SJSA1 (cell line): Measurements from ENCODE around the gene CENPP. TPM values are rescaled to one million over a fixed set of nuclear protein-coding genes. Genes with fewer than 3 reads are reported as not detected.
"Not testable (repeated sequence)": the region's sequence is repeated elsewhere in the genome, so short reads cannot be mapped to it uniquely, and the experiment has no call there.

Experiments used
- DNase-seq, 2 experiments: peaks; one replicate each; pipeline ENCODE4 v3.0.0-alpha.2; 2015 to 2020; ENCODE audit warnings: low spot score in 2 of 2, low read depth in 1 of 2
- H3K27ac ChIP-seq: fragments of 250-450 bp; sonication (Bioruptor Pico); 2 replicates; pipeline ENCODE4 v1.5.1; 2020; ENCODE audit warnings: mild to moderate bottlenecking, moderate library complexity
- H3K27me3 ChIP-seq: fragments of 250-450 bp; sonication (Bioruptor Pico); replicated peaks from 2 replicates; pipeline ENCODE4 v1.5.1; 2020; ENCODE audit warnings: mild to moderate bottlenecking, moderate library complexity
- H3K36me3 ChIP-seq: fragments of 250-450 bp; sonication (Bioruptor Pico); 2 replicates; pipeline ENCODE4 v1.5.1; 2020; ENCODE audit warnings: mild to moderate bottlenecking
- H3K4me1 ChIP-seq: fragments of 250-450 bp; sonication (Bioruptor Pico); replicated peaks from 2 replicates; pipeline ENCODE4 v1.6.1; 2021; ENCODE audit warnings: mild to moderate bottlenecking
- H3K4me3 ChIP-seq: fragments of 250-450 bp; sonication (Bioruptor Pico); 2 replicates; pipeline ENCODE4 v1.5.1; 2020; ENCODE audit warnings: mild to moderate bottlenecking
- H3K9me3 ChIP-seq: fragments of 250-450 bp; sonication (Bioruptor Pico); replicated peaks from 2 replicates; pipeline ENCODE4 v1.5.1; 2020; ENCODE audit warnings: mild to moderate bottlenecking
- total RNA-seq: library from RNA; depleted of rRNA; stranded (reverse); fragments of >200 nt; shearing (Covaris generic); gene quantifications from 2 replicates; pipeline ENCODE4 v1.2.3, GENCODE V29; 2014

CENPP gene
- total RNA-seq, 1 experiment from 2014 or later = 11.0 TPM

DNA sequence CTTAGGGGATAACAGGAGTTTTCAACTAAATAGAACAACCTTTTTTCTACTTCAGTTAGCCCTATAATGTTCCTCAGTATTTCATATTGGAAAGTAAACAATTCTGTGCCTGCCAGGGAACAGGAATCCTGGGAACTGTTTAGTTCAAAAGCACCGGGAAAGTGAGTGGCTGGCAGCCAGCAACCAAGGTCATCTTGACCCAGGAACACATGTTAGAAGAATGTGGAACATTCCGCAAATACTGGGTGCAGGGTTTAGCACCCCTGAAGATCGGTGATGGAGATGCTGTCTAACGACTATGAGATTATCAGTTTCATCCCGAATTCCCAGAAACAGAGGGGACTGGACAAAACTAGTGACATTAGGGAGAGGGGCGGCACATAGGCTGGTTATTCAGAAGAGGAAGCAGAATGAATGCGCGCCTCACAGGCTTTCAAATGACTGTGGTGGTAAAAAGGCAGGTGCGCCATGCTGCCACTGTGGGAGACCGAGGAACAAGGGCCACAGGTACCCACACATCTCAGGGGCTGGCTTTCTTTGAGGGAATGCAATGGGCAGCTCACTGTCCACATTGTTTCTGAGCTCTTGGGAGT, 293.0 kb downstream of the CENPP start:
- peaks cover 11% of the 10 kb centered on the region for H3K4me1 ChIP-seq
- H3K9me3 ChIP-seq = no peaks in the 10 kb centered on the region
- no peak overlapping the region for H3K27ac ChIP-seq
- H3K36me3 ChIP-seq = peaks cover 41% of the 10 kb centered on the region
- no peaks in the 10 kb centered on the region for H3K27me3 ChIP-seq
- DNase-seq = no peak
- H3K4me3 ChIP-seq = no peak overlapping the region

DNA sequence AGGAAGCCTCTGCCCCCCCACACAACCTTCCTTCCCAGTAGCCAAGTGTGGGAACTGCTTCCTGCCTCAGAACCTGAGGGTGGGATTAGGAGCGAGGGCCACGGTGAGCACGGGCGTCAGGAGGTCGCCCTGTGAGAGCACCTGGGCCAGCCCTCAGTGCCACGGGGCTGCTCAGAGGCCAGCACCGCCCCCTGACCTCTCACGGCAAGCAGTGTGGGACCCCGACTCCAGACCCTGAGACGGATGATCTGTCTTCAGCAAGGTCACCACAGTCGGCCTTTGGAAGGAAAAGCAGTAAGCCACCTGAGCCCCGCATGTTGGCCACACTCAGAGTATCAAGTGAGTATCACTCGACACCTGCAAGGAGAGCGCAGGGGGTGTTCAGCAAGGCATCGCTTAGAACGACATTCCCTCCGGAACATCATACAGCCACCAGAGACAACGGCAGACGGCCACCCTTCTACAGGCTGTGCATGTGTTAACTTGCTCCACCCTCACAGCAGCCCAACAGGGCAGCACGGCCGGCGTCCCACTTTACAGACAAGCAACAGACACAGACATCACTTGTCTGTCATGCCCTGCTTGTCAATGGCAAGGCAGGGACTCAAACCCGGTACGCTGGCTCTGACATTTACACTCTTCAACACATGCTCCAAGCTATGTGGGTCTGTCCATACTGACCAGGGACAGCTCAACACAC, 294.0 kb downstream of the CENPP start:
- H3K36me3 ChIP-seq = peaks cover 46% of the 10 kb centered on the region
- H3K4me1 ChIP-seq = peaks cover 11% of the 10 kb centered on the region
- DNase-seq = no peak
- H3K27me3 ChIP-seq = no peaks in the 10 kb centered on the region
- H3K27ac ChIP-seq = no peak overlapping the region
- H3K4me3 ChIP-seq = no peak overlapping the region
- no peaks in the 10 kb centered on the region for H3K9me3 ChIP-seq

DNA sequence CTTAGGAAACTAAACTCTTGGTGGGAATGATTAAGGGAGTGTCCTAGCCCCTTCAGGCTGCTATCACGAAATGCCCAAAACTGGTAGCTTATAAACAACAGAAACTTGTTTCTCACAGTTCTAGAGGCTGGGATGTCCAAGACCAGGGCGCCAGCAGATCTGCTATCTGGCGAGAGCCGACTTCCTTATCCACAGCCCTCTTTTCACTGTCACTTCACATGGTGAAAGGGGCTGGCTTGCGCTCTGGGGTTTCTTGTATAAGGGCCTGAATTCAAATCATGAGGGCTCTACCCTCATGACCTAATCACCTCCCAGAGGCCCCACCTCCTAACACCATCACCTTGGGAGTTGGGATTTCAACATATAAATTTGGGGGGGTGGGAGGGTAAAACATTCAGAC, 295.1 kb downstream of the CENPP start:
- Histone ChIP-seq H3K27me3 (no peaks in the 10 kb centered on the region), H3K36me3 (peaks cover 56% of the 10 kb centered on the region), H3K4me1 (peaks cover 11% of the 10 kb centered on the region), H3K27ac (no peak overlapping the region), H3K4me3 (no peak overlapping the region), H3K9me3 (no peaks in the 10 kb centered on the region)
- no peak for DNase-seq

DNA sequence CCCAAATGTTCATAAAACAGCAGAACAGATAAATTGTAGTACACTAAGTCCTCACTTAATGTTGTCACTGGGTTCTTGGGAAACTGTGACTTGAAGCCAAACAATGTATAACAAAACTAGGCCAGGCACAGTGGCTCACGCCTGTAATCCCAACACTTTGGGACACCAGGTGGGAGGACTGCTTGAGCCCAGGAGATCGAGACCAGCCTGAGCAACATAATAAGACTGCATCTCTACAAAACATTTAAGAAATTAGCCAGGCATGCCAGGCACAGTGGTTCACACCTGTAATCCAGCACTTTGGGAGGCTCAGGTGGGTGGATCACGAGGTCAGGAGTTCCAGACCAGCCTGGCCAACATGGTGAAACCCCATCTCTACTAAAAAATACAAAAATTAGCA, 298.2 kb downstream of the CENPP start:
- H3K9me3 ChIP-seq, H3K27me3 ChIP-seq, H3K4me3 ChIP-seq, H3K27ac ChIP-seq, DNase-seq: not testable (repeated sequence)
- Histone ChIP-seq H3K4me1 (peaks cover 11% of the 10 kb centered on the region), H3K36me3 (peaks cover 43% of the 10 kb centered on the region)

- no peak for DNase-seq
- no peak overlapping the region for H3K4me3 ChIP-seq
- peaks cover 41% of the 10 kb centered on the region for H3K36me3 ChIP-seq
- H3K27ac ChIP-seq = no peak overlapping the region
- H3K27me3 ChIP-seq = no peaks in the 10 kb centered on the region
- H3K9me3 ChIP-seq = no peaks in the 10 kb centered on the region
- H3K4me1 ChIP-seq = no peaks in the 10 kb centered on the region
Observed at GRCh38 chr9:92626484-92626883, 300.7 kb downstream of the CENPP start.

GRCh38 chr9:92627651-92628050, 301.9 kb downstream of the CENPP start:
- no peak overlapping the region for H3K27ac ChIP-seq
- DNase-seq = no peak
- no peak overlapping the region for H3K4me3 ChIP-seq
- H3K36me3 ChIP-seq = peaks cover 49% of the 10 kb centered on the region
- H3K9me3 ChIP-seq = no peaks in the 10 kb centered on the region
- H3K4me1 ChIP-seq = no peaks in the 10 kb centered on the region
- H3K27me3 ChIP-seq = no peaks in the 10 kb centered on the region

DNA sequence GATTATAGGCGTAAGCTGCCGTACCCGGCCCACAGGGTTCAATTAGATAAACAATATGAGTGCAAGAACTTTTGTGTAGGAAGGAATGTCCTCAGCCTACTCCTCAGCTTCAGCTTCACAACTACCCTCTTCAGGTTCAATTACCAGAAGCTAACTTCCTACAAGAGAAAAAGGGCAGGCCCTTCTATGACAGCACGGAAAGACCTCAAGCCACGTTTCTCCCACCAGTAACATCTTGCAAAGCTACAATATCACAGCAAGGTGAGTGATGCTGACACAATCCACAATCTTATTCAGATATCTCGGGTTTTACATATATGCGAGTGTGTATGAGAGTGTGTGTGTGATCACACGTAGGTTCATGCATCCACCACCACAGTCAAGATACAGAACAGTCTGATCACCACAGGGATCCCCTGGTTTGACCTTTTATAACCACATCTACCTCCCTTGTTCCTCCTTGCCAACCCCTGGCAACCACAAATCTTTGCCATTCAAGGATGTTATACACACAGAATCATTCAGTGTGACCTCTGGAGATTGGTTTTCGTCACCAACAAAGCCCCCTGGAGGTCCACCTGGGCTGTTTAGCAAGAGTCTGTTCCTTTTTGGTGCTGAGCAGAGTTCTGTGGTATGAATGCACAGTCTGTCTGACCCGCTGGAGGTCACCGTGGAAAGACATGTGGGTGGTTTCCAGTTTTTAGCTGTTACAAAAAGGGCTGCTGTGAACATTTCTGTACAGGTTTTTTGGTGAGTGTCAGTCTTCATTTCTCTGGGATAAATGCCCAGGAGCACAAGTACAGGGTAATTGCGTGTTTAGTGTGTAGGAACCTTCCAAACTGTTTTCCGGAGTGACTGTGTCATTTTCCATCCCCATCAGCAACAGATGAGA, 305.9 kb downstream of the CENPP start:
- no peaks in the 10 kb centered on the region for H3K27me3 ChIP-seq
- H3K27ac ChIP-seq = no peak overlapping the region
- no peak overlapping the region for H3K4me3 ChIP-seq
- H3K4me1 ChIP-seq = no peaks in the 10 kb centered on the region
- H3K36me3 ChIP-seq = peaks cover 52% of the 10 kb centered on the region
- H3K9me3 ChIP-seq = no peaks in the 10 kb centered on the region
- DNase-seq = no peak

DNA sequence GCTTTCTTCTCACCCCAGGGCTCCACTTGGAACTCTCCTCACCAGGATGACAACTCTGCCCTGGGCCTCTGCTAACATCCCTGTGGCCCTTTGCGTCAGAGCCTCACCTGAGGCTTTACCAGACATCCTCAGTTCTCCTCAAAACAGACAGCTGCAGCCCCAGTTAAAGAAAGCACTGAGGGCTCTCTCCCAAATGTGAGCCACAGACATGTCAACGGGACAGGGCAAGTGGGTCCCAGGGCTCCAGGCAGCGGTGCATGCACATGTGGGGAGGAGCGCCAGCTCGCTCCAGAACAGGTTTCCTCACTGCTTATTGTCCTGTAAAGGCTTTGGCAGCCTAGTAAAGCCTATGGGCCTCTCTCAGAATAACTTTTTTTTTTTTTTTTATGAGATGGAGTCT, 306.9 kb downstream of the CENPP start:
- Histone ChIP-seq H3K9me3 (no peaks in the 10 kb centered on the region), H3K4me1 (no peaks in the 10 kb centered on the region), H3K27ac (no peak overlapping the region), H3K4me3 (no peak overlapping the region), H3K36me3 (peaks cover 59% of the 10 kb centered on the region), H3K27me3 (no peaks in the 10 kb centered on the region)
- no peak for DNase-seq

- Histone ChIP-seq H3K4me3 (no peak overlapping the region), H3K36me3 (peaks cover 68% of the 10 kb centered on the region), H3K4me1 (no peaks in the 10 kb centered on the region), H3K27ac (no peak overlapping the region), H3K9me3 (no peaks in the 10 kb centered on the region), H3K27me3 (no peaks in the 10 kb centered on the region)
- no peak for DNase-seq
Observed at GRCh38 chr9:92633614-92634278, 308.0 kb downstream of the CENPP start.

- no peaks in the 10 kb centered on the region for H3K4me1 ChIP-seq
- H3K4me3 ChIP-seq = no peak overlapping the region
- peak; percentile 55 to 74 for DNase-seq
- H3K27me3 ChIP-seq = no peaks in the 10 kb centered on the region
- H3K27ac ChIP-seq = no peak overlapping the region
- peaks cover 75% of the 10 kb centered on the region for H3K36me3 ChIP-seq
- H3K9me3 ChIP-seq = no peaks in the 10 kb centered on the region
Observed at GRCh38 chr9:92634712-92635605, 309.2 kb downstream of the CENPP start.

- DNase-seq = no peak
- H3K27me3 ChIP-seq = no peaks in the 10 kb centered on the region
- H3K4me3 ChIP-seq = no peak overlapping the region
- H3K36me3 ChIP-seq = peaks cover 74% of the 10 kb centered on the region
- H3K27ac ChIP-seq = no peak overlapping the region
- H3K9me3 ChIP-seq = no peaks in the 10 kb centered on the region
- H3K4me1 ChIP-seq = no peaks in the 10 kb centered on the region
Observed at GRCh38 chr9:92635760-92636159, 310.0 kb downstream of the CENPP start.

DNA sequence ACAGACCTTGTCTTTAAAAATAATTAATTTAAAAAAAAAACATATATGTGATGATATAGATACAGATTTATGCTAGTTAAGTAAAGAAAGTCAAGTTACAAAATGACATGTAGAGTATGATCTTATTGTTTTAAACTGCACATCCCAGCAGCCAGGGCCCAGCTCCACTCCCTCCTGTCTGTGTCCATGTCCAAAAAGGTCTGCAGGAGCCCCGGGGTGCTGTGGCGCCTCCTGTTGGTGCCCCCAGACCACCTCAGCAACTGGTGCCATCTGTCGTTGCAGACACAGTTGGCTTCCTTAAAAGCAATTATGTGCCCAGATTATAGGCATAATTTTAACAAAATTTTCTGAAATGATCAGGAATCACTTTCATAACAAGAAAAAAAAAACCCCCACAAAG, 310.9 kb downstream of the CENPP start:
- H3K36me3 ChIP-seq = peaks cover 74% of the 10 kb centered on the region
- no peak overlapping the region for H3K27ac ChIP-seq
- DNase-seq = no peak
- no peak overlapping the region for H3K4me3 ChIP-seq
- no peaks in the 10 kb centered on the region for H3K4me1 ChIP-seq
- no peaks in the 10 kb centered on the region for H3K27me3 ChIP-seq
- H3K9me3 ChIP-seq = no peaks in the 10 kb centered on the region

DNA sequence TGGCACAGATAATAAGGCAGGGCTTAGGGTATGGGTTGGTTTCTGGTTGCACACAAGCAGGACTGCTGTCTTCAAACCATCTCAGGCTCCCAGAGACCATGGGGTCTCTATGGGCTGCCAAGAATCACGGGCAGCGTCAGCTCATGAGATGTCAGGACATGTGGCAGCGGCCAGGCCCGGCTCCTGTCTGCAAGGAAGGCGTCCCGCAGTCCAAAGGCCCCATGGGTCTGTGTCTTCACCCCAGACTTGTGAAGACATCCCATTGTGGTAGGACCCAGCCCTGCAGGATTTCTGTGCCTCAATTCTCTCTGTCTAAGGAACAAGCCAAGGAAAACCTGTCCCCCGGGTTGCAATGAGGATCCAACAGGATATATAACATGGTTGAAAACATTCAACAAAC, 311.6 kb downstream of the CENPP start:
- Histone ChIP-seq H3K27me3 (no peaks in the 10 kb centered on the region), H3K27ac (no peak overlapping the region), H3K36me3 (peaks cover 74% of the 10 kb centered on the region), H3K9me3 (no peaks in the 10 kb centered on the region), H3K4me1 (no peaks in the 10 kb centered on the region), H3K4me3 (no peak overlapping the region)
- no peak for DNase-seq
